BLaER1 (cell line): Measurements from ENCODE around the gene VIM.
A peak's percentile ranks its signal among the peaks of the same experiment; 100 is the strongest.

Experiments
- H3K27ac ChIP-seq: shearing (Covaris generic); formaldehyde crosslinking; 2 replicates; pipeline ENCODE4 v1.8.1; 2022
- H3K27me3 ChIP-seq: shearing (Covaris generic); formaldehyde crosslinking; 2 replicates; pipeline ENCODE4 v1.8.1; 2022
- H3K36me3 ChIP-seq: shearing (Covaris generic); formaldehyde crosslinking; 2 replicates; pipeline ENCODE4 v1.8.1; 2022
- H3K4me1 ChIP-seq: shearing (Covaris generic); formaldehyde crosslinking; 2 replicates; pipeline ENCODE4 v1.8.1; 2022
- H3K4me2 ChIP-seq: shearing (Covaris generic); formaldehyde crosslinking; 2 replicates; pipeline ENCODE4 v1.8.1; 2022
- H3K4me3 ChIP-seq: shearing (Covaris generic); formaldehyde crosslinking; 2 replicates; pipeline ENCODE4 v1.8.1; 2022
- H3K9ac ChIP-seq: shearing (Covaris generic); formaldehyde crosslinking; 2 replicates; pipeline ENCODE4 v1.8.1; 2022
- H3K9me3 ChIP-seq: shearing (Covaris generic); formaldehyde crosslinking; 2 replicates; pipeline ENCODE4 v1.8.1; 2022
- H4K20me1 ChIP-seq: shearing (Covaris generic); formaldehyde crosslinking; 2 replicates; pipeline ENCODE4 v1.8.1; 2022
- Cebpa-rat ChIP-seq: shearing (Covaris generic); IDR thresholded peaks from 2 replicates; pipeline ENCODE4 v1.8.1; 2022

Gene VIM

GRCh38 chr10:17229967-17230682 lies 2.1 kb downstream of the VIM start:
- no peaks in the 10 kb centered on the region for H3K9me3 ChIP-seq
- H4K20me1 ChIP-seq: peaks cover 60% of the 10 kb centered on the region
- H3K4me1 ChIP-seq: peaks cover 60% of the 10 kb centered on the region
- H3K9ac ChIP-seq: peak overlapping the region; percentile 90
- peak overlapping the region; percentile 91 for H3K4me2 ChIP-seq
- peak overlapping the region; percentile 90 for H3K27ac ChIP-seq
- peaks cover 44% of the 10 kb centered on the region for H3K36me3 ChIP-seq
- no peaks in the 10 kb centered on the region for H3K27me3 ChIP-seq
- peak overlapping the region; percentile 93 for H3K4me3 ChIP-seq
- TF ChIP-seq Cebpa-rat: no peak; the same call in 1 of the 2 replicates

- H3K36me3 ChIP-seq: peaks cover 61% of the 10 kb centered on the region
- no peak for TF ChIP-seq Cebpa-rat
- peaks cover 49% of the 10 kb centered on the region for H3K4me1 ChIP-seq
- peaks cover 76% of the 10 kb centered on the region for H4K20me1 ChIP-seq
- H3K9me3 ChIP-seq: no peaks in the 10 kb centered on the region
- peak overlapping the region; percentile 93 for H3K4me3 ChIP-seq
- no peak overlapping the region for H3K27ac ChIP-seq
- peak overlapping the region; percentile 91 for H3K4me2 ChIP-seq
- peak overlapping the region; percentile 0; the same call in 1 of the 2 replicates for H3K9ac ChIP-seq
- no peaks in the 10 kb centered on the region for H3K27me3 ChIP-seq
Measured at GRCh38 chr10:17231788-17232187, 3.7 kb downstream of the VIM start.

GRCh38 chr10:17232276-17232960 lies 4.4 kb downstream of the VIM start:
- H3K4me1 ChIP-seq: peaks cover 43% of the 10 kb centered on the region
- H4K20me1 ChIP-seq: peaks cover 83% of the 10 kb centered on the region
- H3K9me3 ChIP-seq: no peaks in the 10 kb centered on the region
- H3K4me3 ChIP-seq: no peak overlapping the region
- no peaks in the 10 kb centered on the region for H3K27me3 ChIP-seq
- H3K36me3 ChIP-seq: peaks cover 67% of the 10 kb centered on the region
- no peak overlapping the region for H3K27ac ChIP-seq
- H3K4me2 ChIP-seq: peak overlapping the region; percentile 91
- TF ChIP-seq Cebpa-rat: no peak
- H3K9ac ChIP-seq: peak overlapping the region; percentile 0; the same call in 1 of the 2 replicates

- Histone ChIP-seq H3K4me1 (peaks cover 40% of the 10 kb centered on the region), H3K27ac (no peak overlapping the region), H3K4me2 (no peak overlapping the region), H4K20me1 (peaks cover 92% of the 10 kb centered on the region), H3K27me3 (no peaks in the 10 kb centered on the region), H3K9me3 (no peaks in the 10 kb centered on the region), H3K9ac (no peak overlapping the region), H3K4me3 (no peak overlapping the region), H3K36me3 (peaks cover 77% of the 10 kb centered on the region)
- TF ChIP-seq Cebpa-rat: no peak
Measured at GRCh38 chr10:17233286-17233991, 5.4 kb downstream of the VIM start.

GRCh38 chr10:17234431-17234945 lies 6.4 kb downstream of the VIM start:
- Histone ChIP-seq H3K9ac (no peak overlapping the region), H3K4me1 (peaks cover 40% of the 10 kb centered on the region), H3K4me2 (no peak overlapping the region), H3K36me3 (peaks cover 78% of the 10 kb centered on the region), H3K27me3 (no peaks in the 10 kb centered on the region), H3K4me3 (no peak overlapping the region), H4K20me1 (peaks cover 88% of the 10 kb centered on the region), H3K9me3 (no peaks in the 10 kb centered on the region), H3K27ac (no peak overlapping the region)
- no peak for TF ChIP-seq Cebpa-rat

- H3K27ac ChIP-seq: no peak overlapping the region
- no peak overlapping the region for H3K9ac ChIP-seq
- H4K20me1 ChIP-seq: peaks cover 82% of the 10 kb centered on the region
Measured at GRCh38 chr10:17235136-17235535, 7.1 kb downstream of the VIM start.

GRCh38 chr10:17236468-17237148 lies 8.6 kb downstream of the VIM start:
- no peak for TF ChIP-seq Cebpa-rat
- peaks cover 69% of the 10 kb centered on the region for H3K36me3 ChIP-seq
- no peaks in the 10 kb centered on the region for H3K9me3 ChIP-seq
- H3K4me2 ChIP-seq: no peak overlapping the region
- H3K4me1 ChIP-seq: peaks cover 32% of the 10 kb centered on the region
- peaks cover 67% of the 10 kb centered on the region for H4K20me1 ChIP-seq
- H3K27ac ChIP-seq: no peak overlapping the region
- no peak overlapping the region for H3K9ac ChIP-seq
- H3K4me3 ChIP-seq: no peak overlapping the region
- H3K27me3 ChIP-seq: no peaks in the 10 kb centered on the region

More at GRCh38 chr10:17235136-17235535, 7.1 kb downstream of the VIM start:
- Histone ChIP-seq H3K4me1 (peaks cover 40% of the 10 kb centered on the region), H3K36me3 (peaks cover 78% of the 10 kb centered on the region), H3K9me3 (no peaks in the 10 kb centered on the region), H3K27me3 (no peaks in the 10 kb centered on the region), H3K4me3 (no peak overlapping the region), H3K4me2 (no peak overlapping the region)
- no peak for TF ChIP-seq Cebpa-rat

GRCh38 chr10:17237149-17237527 lies 9.1 kb downstream of the VIM start:
- Histone ChIP-seq H4K20me1 (peaks cover 62% of the 10 kb centered on the region), H3K4me2 (no peak overlapping the region), H3K4me3 (no peak overlapping the region), H3K36me3 (peaks cover 64% of the 10 kb centered on the region), H3K4me1 (peaks cover 27% of the 10 kb centered on the region), H3K27ac (no peak overlapping the region), H3K9me3 (no peaks in the 10 kb centered on the region), H3K27me3 (no peaks in the 10 kb centered on the region), H3K9ac (no peak overlapping the region)
- no peak for TF ChIP-seq Cebpa-rat

- Histone ChIP-seq H3K4me1 (peaks cover 18% of the 10 kb centered on the region; the same call in 1 of the 2 replicates), H4K20me1 (peaks cover 53% of the 10 kb centered on the region), H3K4me3 (no peak overlapping the region), H3K36me3 (peaks cover 56% of the 10 kb centered on the region), H3K27ac (no peak overlapping the region), H3K4me2 (no peak overlapping the region), H3K9ac (no peak overlapping the region), H3K27me3 (no peaks in the 10 kb centered on the region), H3K9me3 (no peaks in the 10 kb centered on the region)
- TF ChIP-seq Cebpa-rat: no peak
Measured at GRCh38 chr10:17237915-17238444, 9.9 kb downstream of the VIM start.
